GM18498 (cell line): ENCODE results near the gene AMBP.
"Not testable (repeated sequence)": the region's sequence is repeated elsewhere in the genome, so short reads cannot be mapped to it uniquely, and the experiment has no call there.

Source experiments
- ATAC-seq: cut with Tn5 transposase; IDR thresholded peaks from one replicate; pipeline ENCODE4 v1.9.1; 2021; ENCODE audit warnings: mild to moderate bottlenecking, moderate library complexity; ENCODE audit not compliant: unreplicated experiment

The AMBP gene

DNA sequence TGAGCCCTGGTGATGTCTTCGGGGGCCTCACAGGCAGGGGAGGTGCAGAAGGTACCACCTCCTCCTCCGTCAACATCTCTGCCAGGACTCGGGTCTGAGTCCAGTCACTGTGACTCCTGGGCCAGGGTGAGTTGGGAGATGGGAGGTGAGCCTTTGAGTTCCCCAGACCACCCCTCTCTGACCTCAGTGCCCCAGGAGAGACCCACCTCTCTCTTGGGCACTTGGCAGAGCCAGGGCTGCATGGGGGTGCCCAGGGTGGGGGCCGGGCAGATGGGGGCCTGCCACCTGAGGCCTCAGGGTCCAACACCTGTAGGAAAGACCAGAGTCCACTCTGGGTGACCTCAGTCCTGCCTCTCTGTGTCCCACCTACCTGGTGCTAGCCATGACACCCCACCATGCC, 14.2 kb upstream of the AMBP start:
- ATAC-seq = no peak

DNA sequence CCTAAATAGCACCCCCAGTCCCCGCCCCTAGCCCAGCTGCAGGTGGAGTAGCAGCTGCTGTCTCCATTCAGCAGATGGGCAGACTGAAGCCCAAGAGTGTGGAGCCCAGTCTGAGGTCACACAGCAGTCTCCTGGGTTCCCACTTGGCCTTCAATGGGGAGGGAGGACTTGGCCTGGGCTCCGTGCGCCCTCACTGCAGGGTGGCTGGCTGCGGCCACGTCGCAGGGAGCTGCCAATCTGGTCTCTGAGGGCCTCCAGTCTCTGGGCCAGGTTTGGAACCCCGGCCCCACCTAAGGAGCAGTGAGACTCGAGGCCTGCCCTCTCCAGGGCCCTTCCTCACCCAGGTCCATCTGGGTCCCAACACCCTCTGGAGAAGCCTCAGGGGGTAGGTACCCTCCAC, 13.6 kb upstream of the AMBP start:
- ATAC-seq = no peak

DNA sequence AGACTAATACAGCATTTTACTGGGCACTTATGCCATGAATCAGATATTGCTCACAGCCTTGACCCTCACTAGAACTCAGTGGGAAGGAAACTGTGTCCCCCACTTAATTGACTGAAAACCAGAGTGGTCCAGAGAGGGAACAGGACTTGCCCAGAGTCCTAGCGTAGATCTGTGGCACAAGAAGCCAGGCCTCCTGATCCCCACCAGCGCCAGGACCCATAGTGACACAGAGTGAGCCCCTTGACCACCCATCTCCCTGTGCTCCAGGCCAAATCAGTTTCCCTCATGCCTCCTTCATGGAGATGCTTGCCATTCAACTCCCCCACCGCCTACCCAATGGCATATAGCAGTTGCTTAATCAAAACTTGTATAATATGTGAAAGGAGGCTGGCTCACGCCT, 12.7 kb upstream of the AMBP start:
- no peak for ATAC-seq

DNA sequence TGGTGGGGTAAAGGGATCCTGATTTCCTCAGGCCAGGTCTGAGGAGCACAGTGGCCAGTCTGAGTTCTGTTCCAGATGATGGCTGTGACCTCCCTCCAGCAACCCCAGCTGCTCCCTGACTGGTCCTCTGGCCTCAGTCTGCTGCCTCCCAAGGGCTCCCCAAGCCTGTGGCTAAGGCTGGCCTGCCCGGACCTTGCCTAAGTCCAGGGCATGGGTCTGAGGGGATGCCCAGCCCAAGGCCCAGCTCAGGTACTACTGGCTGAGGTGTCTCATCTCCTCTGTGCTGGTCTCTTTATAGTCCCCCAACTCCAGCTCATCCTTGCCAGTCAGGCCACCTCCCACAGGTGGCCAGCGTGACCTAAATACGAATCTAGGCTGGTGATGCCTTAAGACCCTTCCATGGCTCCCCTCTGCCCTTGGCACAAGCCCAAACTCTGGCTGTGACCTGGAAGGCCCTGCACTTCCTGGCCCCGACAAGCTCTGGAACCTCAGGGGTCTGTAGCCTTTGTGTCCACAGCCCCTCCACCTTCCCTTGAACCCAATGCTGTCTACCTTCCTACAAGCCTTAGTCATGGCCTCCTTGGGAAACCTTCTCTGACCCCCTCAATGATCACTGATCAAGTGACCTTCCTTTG, 11.2 kb upstream of the AMBP start:
- no peak for ATAC-seq

- ATAC-seq = no peak
Measured at GRCh38 chr9:114088571-114089170, 10.6 kb upstream of the AMBP start.

- ATAC-seq = no peak
Measured at GRCh38 chr9:114087721-114088120, 9.6 kb upstream of the AMBP start.

- ATAC-seq = no peak
Measured at GRCh38 chr9:114086607-114087006, 8.5 kb upstream of the AMBP start.

DNA sequence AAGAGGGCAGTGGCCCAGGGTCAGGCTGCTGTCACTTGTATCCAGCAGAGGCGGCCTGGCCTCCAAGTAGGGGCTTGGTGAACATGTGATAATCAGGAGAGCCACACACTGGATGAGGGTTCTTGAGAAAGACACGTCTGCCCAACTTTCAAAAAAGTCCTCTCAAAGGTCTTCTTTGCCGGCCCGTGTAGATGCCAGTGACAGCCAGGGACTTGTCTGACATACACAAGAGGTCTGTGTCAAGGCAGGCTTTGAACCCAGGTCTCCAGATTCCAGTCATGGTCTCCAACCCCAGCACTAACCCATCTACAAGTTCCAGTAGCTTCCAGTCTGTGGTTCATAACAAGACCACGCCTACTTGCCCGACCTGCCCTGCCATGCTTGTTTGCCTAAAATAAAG, 7.9 kb upstream of the AMBP start:
- no peak for ATAC-seq

DNA sequence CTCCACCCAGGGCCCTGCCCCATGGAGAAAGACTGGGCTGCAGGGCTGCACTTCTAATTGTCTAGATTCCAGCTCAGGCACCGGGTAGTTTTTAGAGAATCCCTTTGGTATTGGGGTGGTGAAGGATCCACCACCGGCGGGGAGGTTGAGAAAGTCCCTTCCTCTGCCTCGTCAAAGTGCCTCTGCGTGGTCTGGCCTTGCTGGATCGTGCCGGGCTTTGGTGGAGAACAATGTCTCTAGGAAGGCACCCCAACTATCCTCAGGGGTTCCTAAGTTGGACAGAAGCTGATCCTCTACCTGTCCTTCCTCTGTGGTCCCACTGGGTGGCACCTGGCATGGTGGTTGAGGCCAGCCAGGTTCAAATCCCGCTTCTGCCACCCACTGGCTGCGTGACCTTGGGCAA, 7.3 kb upstream of the AMBP start:
- ATAC-seq = no peak

GRCh38 chr9:114084282-114085073, 6.4 kb upstream of the AMBP start:
- ATAC-seq = no peak

- ATAC-seq = no peak
Measured at GRCh38 chr9:114083666-114084065, 5.6 kb upstream of the AMBP start.

DNA sequence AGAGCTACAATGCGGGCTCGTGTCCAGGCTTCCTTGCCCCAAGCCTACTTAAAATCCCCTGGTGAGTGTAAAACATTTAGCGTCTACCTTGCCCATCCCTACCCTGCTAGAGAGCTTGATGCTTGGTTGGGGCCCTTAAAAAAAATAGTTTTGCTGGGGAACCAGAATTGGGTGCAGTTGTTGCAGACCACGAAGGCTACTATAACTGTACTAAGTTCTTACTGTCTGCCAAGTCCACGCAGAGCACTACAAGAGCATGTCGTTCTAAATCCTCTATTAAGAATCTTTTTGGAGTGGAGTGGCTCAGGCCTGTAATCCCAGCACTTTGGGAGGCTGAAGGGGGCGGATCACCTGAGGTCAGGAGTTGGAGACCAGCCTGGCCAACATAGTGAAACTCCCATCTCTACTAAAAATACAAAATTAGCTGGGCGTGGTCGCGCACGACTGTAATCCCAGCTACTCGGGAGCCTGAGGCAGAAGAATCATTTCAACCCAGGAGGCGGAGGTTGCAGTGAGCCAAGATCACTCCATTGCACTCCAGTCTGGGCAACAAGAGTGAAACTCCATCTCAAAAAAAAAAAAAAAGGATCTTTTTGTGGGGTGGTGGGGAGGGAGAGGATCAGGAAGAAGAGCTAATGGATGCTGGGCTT, 4.8 kb upstream of the AMBP start:
- ATAC-seq = not testable (repeated sequence)

- peak; percentile 92 for ATAC-seq
Measured at GRCh38 chr9:114082017-114082762, 4.1 kb upstream of the AMBP start.

- ATAC-seq = no peak
Measured at GRCh38 chr9:114081441-114082016, 3.4 kb upstream of the AMBP start.

- no peak for ATAC-seq
Measured at GRCh38 chr9:114080773-114081440, 2.8 kb upstream of the AMBP start.

DNA sequence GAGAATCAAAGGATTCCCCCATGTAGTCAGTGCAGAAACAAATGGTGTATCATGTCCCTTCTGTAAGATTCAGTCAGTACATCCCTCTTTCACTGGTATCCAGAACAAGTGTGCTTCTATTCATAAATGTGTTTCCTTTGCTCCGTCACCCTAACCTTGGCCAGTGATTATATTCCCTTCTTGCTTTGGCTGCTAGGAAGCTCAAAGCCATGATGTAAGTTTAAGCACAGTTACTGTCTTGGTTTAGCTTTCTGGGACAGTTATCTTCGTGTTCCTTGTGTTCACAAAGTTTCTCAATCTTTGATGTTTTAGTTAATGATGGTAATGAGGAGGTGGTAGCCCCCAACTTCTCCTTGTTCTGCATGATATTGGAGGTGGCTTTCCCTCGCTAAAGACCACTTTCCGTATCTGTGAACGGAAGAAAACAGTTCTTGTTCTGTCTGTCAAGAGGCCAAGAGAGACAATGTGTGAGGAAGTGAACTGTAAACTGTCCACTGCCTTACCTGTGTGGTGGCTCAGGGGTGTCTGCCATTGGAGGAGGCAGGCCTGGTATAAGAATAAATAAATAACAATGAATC, 2.2 kb upstream of the AMBP start:
- no peak for ATAC-seq

DNA sequence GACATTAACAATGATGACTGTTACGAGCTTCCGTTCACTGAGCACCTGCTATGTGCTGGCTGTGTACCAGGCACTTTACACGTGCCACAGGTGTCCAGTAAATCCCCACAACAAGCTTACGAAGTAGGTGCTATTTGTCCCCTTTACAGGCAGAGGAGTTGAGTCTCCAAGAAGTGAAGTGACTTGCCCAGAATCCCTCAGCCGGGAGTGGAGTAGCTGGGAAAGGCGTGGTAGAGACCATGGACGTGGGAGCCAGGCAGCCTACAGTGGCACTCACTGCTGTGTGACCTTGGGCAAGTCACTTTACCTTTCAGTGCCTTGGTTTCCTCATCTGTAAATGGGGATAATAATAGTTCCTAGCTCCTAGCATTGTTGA, 669 bp upstream of the AMBP start:
- no peak for ATAC-seq

DNA sequence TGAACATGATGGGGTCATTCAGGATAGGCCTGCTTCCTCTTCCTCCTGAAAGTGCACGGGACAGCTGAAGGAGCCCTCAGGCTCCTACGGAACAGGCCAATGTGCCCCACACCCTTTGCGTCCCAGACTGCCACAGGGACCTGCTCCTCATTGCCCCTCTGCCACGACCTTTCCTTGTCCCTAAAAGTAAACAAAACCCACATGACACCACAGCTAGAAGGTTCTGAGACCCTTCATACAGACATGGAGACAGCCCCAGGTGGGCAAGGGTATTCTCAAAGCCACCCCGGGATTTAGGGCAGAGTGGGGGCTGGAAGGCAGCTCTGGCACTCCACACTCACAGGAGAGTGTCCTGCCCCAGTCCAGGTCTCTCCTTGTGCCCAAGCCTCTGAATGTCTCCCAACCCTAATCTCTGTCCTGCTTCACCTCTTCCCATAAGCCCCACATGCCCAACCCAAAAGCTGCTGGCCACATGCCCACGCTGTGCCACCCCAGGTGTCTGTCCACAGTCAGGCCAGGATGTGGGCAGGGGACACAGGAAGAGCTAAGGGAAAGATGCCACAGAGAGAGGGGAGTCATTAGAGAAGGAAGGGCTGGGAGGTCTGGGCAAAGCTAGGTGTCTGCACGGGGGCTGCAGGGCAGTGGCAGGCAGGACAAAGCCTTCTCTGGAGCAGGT, 800 bp downstream of the AMBP start:
- ATAC-seq = no peak
